Glomerular endothelial cell (primary cell): ENCODE results near the gene DAG1. TPM values are rescaled to one million over a fixed set of nuclear protein-coding genes. Genes with fewer than 3 reads are reported as not detected.
"Not testable (repeated sequence)": the region's sequence is repeated elsewhere in the genome, so short reads cannot be mapped to it uniquely, and the experiment has no call there.

Experiments used
- DNase-seq: peaks from one replicate; pipeline ENCODE4 v3.0.0-alpha.2; 2011; ENCODE audit warnings: low read depth, low spot score; ENCODE audit errors: extremely low read depth
- total RNA-seq: library from RNA; depleted of rRNA; stranded (reverse); fragments of >200 nt; gene quantifications from 2 replicates; pipeline ENCODE4 v1.2.3, GENCODE V29; 2015

DAG1 gene
- total RNA-seq, 1 donor from 2014 or later, result 111 TPM

- peak; percentile 36 for DNase-seq
These were observed 781 bp upstream of the DAG1 start for GRCh38 chr3:49469037-49469935.

- no peak for DNase-seq
These were observed 800 bp downstream of the DAG1 start for GRCh38 chr3:49470714-49471420.

DNA sequence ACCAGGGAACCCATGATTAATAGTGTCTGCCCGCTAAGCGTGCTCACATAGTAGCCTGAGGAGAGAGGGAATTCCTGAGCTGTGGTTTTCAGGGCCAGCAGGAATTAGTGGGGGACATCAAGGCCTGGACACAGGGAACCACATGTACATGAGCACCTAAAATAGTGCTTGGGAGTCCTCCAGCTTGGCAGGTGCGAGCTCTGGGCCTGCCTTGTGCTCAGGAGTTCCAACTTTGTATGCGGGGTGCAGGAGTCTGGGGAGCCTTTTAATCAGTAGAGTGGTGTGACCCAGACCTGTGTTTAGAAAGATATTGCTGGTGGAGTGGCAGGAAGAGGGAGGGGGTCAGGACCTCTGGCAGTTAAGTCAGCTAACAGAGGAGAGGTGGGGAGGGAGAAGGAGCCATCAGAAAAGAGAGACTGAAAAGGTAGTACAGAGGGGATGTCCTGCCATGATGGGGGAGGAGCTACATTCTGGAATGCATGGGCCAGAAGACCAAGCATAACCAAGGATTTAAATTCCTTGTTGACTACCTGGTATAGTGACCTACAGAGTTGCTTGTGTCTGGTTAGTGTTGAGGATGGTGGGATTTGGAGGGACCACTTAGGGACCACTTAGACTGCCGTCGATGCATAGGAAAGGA lies 1.9 kb downstream of the DAG1 start:
- no peak for DNase-seq

DNA sequence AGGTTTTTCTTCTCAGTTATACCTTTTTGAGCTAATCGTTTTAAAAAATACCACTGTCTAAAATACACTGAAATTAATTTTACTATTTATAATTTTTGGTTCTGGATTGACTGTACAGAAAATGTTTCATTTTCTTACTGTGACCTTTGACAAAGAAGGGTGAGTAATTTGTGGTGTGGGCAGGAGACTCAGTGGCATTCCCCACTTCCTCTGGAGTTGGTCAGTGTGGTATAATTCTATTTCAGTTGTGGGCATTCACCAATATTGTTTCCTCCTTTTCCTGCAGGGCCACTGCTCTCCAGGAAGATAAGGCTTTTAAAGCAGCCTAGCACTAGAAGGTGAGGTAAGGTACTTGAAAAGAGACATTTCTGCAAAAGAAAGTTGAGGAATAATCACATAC lies 6.5 kb downstream of the DAG1 start:
- DNase-seq, result no peak

DNA sequence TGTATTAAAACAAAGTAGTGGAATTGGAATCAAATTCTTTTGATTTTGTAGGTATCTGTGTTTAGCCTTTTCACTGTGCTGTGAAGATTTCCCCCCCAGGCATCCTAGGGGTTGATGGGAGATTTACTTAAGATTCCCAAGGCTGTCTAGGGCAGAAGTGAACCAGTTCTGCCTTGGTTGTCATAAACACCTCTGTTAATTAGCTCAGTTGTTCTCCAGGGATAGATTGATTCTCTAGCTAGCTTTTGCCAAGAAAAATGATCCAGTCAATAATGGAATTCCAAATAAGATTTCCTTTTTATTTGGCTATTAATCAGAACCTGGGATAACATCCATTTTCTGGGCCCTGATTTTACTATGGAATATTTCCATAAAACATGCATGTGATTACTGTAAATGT lies 12.7 kb downstream of the DAG1 start:
- no peak for DNase-seq

DNA sequence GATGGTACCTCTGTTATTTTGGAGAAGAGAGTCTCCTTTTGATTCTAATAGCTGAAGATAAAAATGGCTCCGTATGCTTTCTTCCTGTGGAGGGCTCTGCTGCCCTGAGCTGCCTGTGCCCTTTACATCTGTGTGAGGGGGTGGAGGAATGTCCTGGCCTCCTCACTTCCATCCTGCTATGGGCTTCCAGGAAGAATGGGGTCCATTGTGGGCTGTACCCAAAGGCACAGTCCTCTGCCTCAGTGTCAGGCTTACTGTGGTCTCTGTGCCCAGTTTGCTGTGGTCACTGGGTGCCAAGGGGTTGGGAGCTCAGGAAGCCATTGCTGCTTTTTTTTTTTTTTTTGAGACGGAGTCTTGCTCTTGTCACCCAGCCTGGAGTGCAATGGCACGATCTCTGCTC lies 14.4 kb downstream of the DAG1 start:
- DNase-seq, result no peak

DNA sequence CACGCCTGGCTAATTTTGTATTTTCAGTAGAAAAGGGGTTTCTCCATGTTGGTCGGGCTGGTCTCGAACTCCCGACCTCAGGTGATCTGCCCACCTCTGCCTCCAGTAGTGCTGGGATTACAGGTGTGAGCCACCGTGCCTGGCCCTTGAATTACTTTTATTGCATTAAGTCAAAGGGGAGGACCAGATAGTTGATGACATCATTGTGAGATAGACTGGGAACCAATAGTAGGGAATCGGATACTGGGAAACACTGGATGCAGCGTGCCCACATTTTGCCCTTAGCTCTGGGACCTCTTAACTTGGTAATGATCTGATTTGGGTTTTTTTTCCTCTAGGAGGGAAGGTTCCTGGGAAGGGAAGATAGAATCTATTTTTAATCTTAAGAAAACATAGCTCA lies 19.2 kb downstream of the DAG1 start:
- no peak for DNase-seq

GRCh38 chr3:49492969-49493368 lies 22.9 kb downstream of the DAG1 start:
- no peak for DNase-seq

- DNase-seq, result no peak
These were observed 23.8 kb downstream of the DAG1 start for GRCh38 chr3:49493901-49494300.

GRCh38 chr3:49495023-49495422 lies 25.0 kb downstream of the DAG1 start:
- DNase-seq, result no peak

- not testable (repeated sequence) for DNase-seq
These were observed 26.8 kb downstream of the DAG1 start for GRCh38 chr3:49496845-49497244.

- DNase-seq, result no peak
These were observed 27.5 kb downstream of the DAG1 start for GRCh38 chr3:49497606-49498005.

DNA sequence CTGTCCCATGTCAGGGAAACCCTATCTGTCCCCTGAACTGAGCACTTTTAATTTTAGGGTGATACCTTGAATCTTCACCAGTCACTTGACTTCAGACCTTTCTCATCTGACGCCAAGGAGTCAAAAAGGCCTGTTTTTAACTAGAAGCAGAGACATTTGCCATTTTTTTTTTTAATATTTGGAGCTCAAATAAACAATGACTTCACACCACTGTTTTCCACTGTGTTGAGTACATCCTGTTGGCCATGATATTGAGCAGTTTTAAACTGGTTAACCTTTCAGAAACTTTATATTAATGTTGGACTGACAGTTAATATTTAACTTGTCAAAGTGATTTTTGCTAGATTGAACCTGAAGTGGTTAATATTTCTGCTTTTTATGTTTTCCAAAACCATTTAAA lies 28.2 kb downstream of the DAG1 start:
- DNase-seq, result no peak

- no peak for DNase-seq
These were observed 28.6 kb downstream of the DAG1 start for GRCh38 chr3:49498648-49499047.

GRCh38 chr3:49500205-49500731 lies 30.2 kb downstream of the DAG1 start:
- DNase-seq, result no peak

GRCh38 chr3:49500732-49501609 lies 30.9 kb downstream of the DAG1 start:
- DNase-seq, result no peak

GRCh38 chr3:49501842-49502241 lies 31.8 kb downstream of the DAG1 start:
- no peak for DNase-seq

- no peak for DNase-seq
These were observed 36.8 kb downstream of the DAG1 start for GRCh38 chr3:49506906-49507305.

DNA sequence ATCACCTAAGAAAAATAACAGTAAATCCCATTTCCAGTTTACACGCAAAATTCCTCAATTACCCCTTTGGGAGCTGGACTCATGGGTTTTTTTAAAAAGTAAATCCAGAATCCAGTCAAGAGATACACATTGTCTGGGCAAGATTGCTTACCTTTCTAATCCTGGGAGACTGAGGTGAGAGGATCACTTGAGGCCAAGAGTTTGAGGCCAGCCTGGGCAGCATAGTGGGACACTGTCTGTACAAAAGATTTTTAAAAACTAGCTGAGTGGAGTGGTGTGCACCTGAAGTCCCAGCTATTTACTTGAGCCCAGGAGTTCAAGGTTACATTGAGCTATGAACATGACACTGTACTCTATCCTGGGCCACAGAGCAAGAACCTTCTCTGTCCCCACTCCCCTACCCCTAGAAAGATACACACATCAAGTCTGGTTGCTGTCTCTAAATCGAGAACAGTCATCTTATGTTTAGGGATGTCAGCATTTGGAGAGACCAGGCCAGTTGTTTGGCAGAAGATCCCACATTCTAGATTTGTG lies 39.0 kb downstream of the DAG1 start:
- DNase-seq, result no peak

- no peak for DNase-seq
These were observed 41.6 kb downstream of the DAG1 start for GRCh38 chr3:49511639-49512038.
